Measurements from ENCODE around the gene DAZAP2.

GRCh38 chr12:51242876-51243275 lies 4.2 kb downstream of the DAZAP2 start:
- TF ChIP-seq EP300 (conservative IDR thresholded peaks at IDR 0.05; ENCODE audit: poor library complexity, severe bottlenecking) (no peak), CTCF (IDR thresholded peaks at IDR 0.05; ENCODE audit: poor library complexity, severe bottlenecking) (no peak), MXI1 (conservative IDR thresholded peaks at IDR 0.05; ENCODE audit: poor library complexity, severe bottlenecking) (no peak), SMC3 (conservative IDR thresholded peaks at IDR 0.05; ENCODE audit: poor library complexity) (no peak)

Data from neural cell (in vitro differentiated cells).